GM12872 (cell line): ENCODE measurements around the gene SLC5A8.

Experiments used
- TF ChIP-seq, protein P1 (sequence below): IDR thresholded peaks from 3 replicates; pipeline ENCODE4 v1.5.1; 2011; ENCODE audit warnings: low read depth, mild to moderate bottlenecking, low read length, moderate library complexity; ENCODE audit not compliant: insufficient read depth

The SLC5A8 gene

DNA sequence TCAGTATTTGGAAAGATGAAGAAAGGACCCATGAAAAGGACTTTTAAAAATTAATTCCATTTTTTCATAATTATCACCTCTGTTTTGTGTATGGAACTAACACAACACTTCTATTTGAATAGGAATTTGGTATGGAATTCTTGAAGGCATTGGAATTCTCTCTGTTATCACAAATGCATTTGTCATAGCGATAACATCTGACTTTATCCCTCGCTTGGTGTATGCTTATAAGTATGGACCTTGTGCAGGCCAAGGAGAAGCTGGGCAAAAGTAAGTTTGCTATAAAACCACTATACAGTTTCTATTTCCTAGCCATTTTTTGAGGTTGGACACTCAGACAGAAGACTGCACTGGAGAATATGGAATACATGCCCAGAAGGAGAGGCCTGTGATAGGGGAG, 98.6 kb downstream of the SLC5A8 start:
- TF ChIP-seq, protein P1, sequence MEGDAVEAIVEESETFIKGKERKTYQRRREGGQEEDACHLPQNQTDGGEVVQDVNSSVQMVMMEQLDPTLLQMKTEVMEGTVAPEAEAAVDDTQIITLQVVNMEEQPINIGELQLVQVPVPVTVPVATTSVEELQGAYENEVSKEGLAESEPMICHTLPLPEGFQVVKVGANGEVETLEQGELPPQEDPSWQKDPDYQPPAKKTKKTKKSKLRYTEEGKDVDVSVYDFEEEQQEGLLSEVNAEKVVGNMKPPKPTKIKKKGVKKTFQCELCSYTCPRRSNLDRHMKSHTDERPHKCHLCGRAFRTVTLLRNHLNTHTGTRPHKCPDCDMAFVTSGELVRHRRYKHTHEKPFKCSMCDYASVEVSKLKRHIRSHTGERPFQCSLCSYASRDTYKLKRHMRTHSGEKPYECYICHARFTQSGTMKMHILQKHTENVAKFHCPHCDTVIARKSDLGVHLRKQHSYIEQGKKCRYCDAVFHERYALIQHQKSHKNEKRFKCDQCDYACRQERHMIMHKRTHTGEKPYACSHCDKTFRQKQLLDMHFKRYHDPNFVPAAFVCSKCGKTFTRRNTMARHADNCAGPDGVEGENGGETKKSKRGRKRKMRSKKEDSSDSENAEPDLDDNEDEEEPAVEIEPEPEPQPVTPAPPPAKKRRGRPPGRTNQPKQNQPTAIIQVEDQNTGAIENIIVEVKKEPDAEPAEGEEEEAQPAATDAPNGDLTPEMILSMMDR, result no peak

DNA sequence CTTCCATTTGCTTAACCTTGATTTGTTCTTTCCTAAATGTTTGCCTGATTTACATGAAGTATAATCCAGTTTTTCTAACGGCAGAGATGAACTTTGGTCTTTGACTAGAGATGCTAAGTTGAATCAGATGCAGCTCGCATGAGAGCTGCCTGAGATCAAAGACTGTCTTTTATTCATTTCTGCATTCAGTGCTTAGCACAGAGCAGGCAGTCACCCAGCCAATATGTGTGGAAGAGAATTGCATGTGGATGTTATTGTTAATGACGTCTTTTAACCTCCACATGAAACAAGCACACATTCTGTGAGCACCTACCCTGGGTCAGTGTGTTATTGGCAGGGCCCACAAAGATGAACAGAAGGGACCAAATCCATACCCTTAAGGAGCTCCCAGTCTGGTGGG, 99.2 kb downstream of the SLC5A8 start:
- TF ChIP-seq, protein P1, result no peak

DNA sequence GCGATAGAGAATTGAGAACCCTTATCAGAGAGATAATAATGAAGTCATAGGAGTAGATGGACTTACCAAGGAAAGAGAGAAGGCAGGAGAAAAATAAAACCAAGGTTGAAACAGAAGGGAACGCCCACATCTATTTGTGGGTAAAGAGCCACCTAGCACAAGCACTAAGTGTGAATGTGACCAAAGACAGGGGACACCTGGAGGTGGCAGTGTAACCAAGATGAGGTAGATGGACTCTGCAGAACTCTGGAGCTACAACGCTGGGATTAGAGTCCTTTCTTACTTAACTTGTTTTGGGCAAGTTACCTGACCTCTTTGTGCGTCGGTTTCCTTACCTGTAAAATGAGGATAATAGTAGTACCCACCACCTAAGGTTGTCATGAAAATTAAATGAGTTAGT, 101.9 kb downstream of the SLC5A8 start:
- TF ChIP-seq, protein P1, result no peak

DNA sequence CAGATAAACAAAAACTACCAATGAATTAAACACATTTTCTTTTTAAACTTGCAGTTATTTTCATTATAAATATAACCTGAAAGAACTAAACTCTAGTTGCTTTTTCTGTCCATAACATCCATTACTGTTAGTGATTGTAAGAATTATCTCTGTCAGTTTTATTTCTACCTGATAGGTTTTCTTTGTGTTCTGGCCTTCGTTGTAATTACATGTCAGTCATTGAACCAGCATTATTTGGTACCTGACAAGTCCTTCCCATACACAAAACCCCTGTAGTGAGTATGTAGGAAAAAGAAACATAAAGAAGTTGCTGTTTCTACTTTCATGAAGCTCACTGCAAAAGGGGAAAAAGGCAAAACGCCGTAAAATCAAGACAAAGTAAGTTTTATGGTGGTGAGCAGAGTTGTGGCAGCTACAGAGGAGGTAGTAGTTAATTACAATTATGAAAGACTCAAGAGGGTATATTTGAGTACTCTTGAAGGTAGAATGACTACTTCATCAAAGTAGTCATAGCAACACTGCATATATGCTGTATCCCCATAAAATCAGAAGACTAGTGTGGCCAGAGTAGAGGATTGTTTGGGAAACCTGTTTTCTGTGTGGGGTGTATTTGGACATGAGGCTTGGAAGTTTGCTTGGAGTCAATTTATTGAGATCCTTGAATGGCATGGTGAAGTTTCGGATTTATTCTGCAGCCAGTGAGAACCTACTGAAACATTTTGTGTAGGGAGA, 102.8 kb downstream of the SLC5A8 start:
- TF ChIP-seq, protein P1, result no peak
